K562 (cell line): ENCODE data around the gene HDAC3. TPM values are rescaled to one million over a fixed set of nuclear protein-coding genes. Genes with fewer than 3 reads are reported as not detected.

Experiments
- ADNP ChIP-seq: fragments of 200-800 bp; sonication (Bioruptor generic); IDR thresholded peaks from 2 replicates; pipeline ENCODE4 v1.6.1; 2016; ENCODE audit warnings: missing genetic modification characterization, missing compliant biosample characterization
- CHD2 ChIP-seq: IDR thresholded peaks from 2 replicates; pipeline ENCODE4 v1.6.1; 2011; ENCODE audit warnings: low read depth, low read length
- EP300 ChIP-seq: IDR thresholded peaks from 2 replicates; pipeline ENCODE4 v1.6.1; 2012; ENCODE audit warnings: low read length, improper control_type of control experiment
- FOXK1 ChIP-seq: sonication (generic); formaldehyde crosslinking; IDR thresholded peaks from 2 replicates; pipeline ENCODE4 v1.8.0; 2022; ENCODE audit warnings: missing genetic modification reagents, mild to moderate bottlenecking, borderline replicate concordance
- HEY1 ChIP-seq: fragments of 250-450 bp; sonication (Bioruptor Pico); IDR thresholded peaks from 2 replicates; pipeline ENCODE4 v1.5.0; 2020; ENCODE audit warnings: mild to moderate bottlenecking, moderate library complexity, borderline replicate concordance
- HMBOX1 ChIP-seq: sonication (generic); IDR thresholded peaks from 2 replicates; pipeline ENCODE4 v1.6.1; 2016
- IFI16 ChIP-seq: fragments of 250-450 bp; sonication (Bioruptor Pico); IDR thresholded peaks from 2 replicates; pipeline ENCODE4 v2.1.2; 2022; ENCODE audit warnings: mild to moderate bottlenecking, inconsistent platforms
- JUNB ChIP-seq: fragments of 450-650 bp; formaldehyde crosslinking; conservative IDR thresholded peaks from 2 replicates; pipeline ENCODE4 v1.4.0; 2020; ENCODE audit warnings: mild to moderate bottlenecking
- MED1 ChIP-seq: sonication (generic); formaldehyde crosslinking; IDR thresholded peaks from 2 replicates; pipeline ENCODE4 v1.8.1; 2023; ENCODE audit warnings: missing genetic modification reagents, borderline replicate concordance
- PHB ChIP-seq: fragments of 250-450 bp; sonication (Bioruptor Pico); IDR thresholded peaks from 2 replicates; pipeline ENCODE4 v1.5.0; 2021
- RBM14 ChIP-seq: fragments of 200-400 bp; formaldehyde crosslinking; IDR thresholded peaks from 2 replicates; pipeline ENCODE4 v1.6.1; 2018; ENCODE audit warnings: low read depth, mild to moderate bottlenecking, low read length, moderate library complexity, borderline replicate concordance; ENCODE audit not compliant: insufficient read depth
- RNF219 ChIP-seq: fragments of 250-450 bp; sonication (Bioruptor Pico); IDR thresholded peaks from 2 replicates; pipeline ENCODE4 v1.5.0; 2022; ENCODE audit warnings: mild to moderate bottlenecking
- STAT6 ChIP-seq: sonication (generic); formaldehyde crosslinking; IDR thresholded peaks from 2 replicates; pipeline ENCODE4 v1.8.1; 2023; ENCODE audit warnings: mild to moderate bottlenecking, missing genetic modification reagents
- SUPT5H ChIP-seq: fragments of 450-650 bp; IDR thresholded peaks from 2 replicates; pipeline ENCODE4 v1.6.1; 2016
- TRIM28 ChIP-seq: fragments of 450-650 bp; IDR thresholded peaks from 2 replicates; pipeline ENCODE4 v1.6.1; 2017
- ZNF395 ChIP-seq: fragments of 200-800 bp; sonication (Bioruptor generic); IDR thresholded peaks from 2 replicates; pipeline ENCODE4 v1.6.1; 2017; ENCODE audit warnings: missing genetic modification characterization, missing compliant biosample characterization
- ZNF592 ChIP-seq: fragments of 450-650 bp; IDR thresholded peaks from 2 replicates; pipeline ENCODE4 v1.6.1; 2017; ENCODE audit warnings: antibody characterized with exemption, mild to moderate bottlenecking
- polyA plus RNA-seq, 8 experiments: library from polyadenylated mRNA; depleted of rRNA in 4 of 8; stranded (reverse) in 5 of 8; unstranded in 3 of 8; fragments of >200 nt; fragmentation: Nextera tagmentation in 2 of 8; fragmentation: Illumina TruSeq in 1 of 8; extraction: Ambion mirVana in 2 of 8; extraction: Trizol in 1 of 8; gene quantifications; 2 replicates each; pipeline versions ENCODE4 v1.2.1 to v1.2.3, GENCODE V29; 2011 to 2014; ENCODE audit warnings: inconsistent platforms in 1 of 8, missing spikeins in 1 of 8
- total RNA-seq, 7 experiments: library from RNA; depleted of rRNA in 6 of 7; stranded (reverse); fragments of >200 nt in 6 of 7; fragmentation: Illumina TruSeq in 2 of 7; extraction: Trizol in 2 of 7; gene quantifications; 2 replicates each; pipeline versions ENCODE4 v1.2.1 to v1.2.3, GENCODE V29; 2011 to 2021; ENCODE audit warnings: low replicate concordance in 1 of 7

Gene HDAC3
- total and polyA plus RNA-seq, 9 of the 15 experiments (the other 6 are each of a cell fraction or from before 2014, with no cell fraction given): 89.7 to 191 (median 119) TPM

- TF ChIP-seq ZNF592 (no peak), RNF219 (CRISPR knock-in tag) (no peak), ZNF395 (CRISPR knock-in tag) (no peak), HMBOX1 (no peak), FOXK1 (CRISPR knock-in tag) (no peak), TRIM28 (no peak), SUPT5H (no peak), STAT6 (CRISPR knock-in tag) (no peak), RBM14 (no peak), PHB (CRISPR knock-in tag) (no peak), EP300 (peak; percentile 16; the same call in 1 of the 2 replicates), ADNP (no peak), HEY1 (CRISPR knock-in tag) (no peak), MED1 (no peak), IFI16 (CRISPR knock-in tag) (no peak), JUNB (CRISPR knock-in tag) (no peak), CHD2 (no peak)
These were observed 5.1 kb upstream of the HDAC3 start (continued) for GRCh38 chr5:141641634-141642267.
